Measurements from ENCODE around the gene COL17A1.

The COL17A1 gene

GRCh38 chr10:104034401-104035193 is 51.1 kb downstream of the COL17A1 start:
- DNase-seq (ENCODE audit: low read depth in 2 of 2, low spot score in 1 of 2): no peak

DNA sequence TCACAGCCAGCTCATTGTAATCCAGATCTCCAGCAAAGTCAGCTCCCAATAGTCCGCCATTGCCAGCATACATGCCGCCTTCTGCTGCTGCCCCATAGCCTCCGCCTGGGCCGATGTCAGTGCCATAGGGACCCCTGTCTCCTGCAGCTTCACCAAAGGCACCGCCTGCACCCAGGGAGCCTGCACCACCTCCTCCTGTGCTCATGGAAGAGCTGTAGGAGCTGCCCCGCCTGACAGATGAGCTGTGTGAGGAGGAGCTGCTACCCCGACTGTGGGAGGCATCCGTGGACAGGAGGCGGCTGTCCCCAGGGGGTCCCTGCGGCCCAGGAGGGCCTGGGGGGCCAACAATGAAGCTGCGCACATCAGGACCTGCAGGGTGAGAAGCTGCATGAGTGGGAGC is 51.7 kb downstream of the COL17A1 start:
- DNase-seq (ENCODE audit: low read depth in 2 of 2, low spot score in 1 of 2): no peak

DNA sequence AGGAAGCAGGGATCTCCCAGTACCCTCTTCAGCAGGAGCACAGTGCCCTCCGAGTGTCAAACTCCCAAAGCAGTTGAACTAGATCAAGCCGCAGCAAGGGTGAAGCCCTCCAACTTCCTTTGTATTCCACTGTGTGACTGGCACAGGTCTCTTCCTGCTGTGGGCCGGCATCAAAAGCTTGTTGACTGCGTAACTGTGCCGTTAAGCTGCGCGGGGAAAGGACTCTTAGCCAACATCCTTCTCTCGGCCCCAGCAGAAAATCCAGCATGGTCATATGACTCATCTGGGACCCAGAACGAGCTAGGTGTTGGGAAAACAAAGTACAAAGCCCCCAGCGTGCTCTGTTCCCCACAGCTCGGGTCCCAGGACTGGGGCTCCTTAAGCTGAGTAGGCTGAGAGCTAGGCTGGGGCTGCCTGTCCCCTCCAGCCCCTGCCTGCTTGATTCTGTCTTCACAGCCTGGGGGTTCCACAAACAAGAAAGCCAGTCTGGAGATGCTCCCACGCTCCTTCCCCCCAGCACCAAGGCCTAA is 52.2 kb downstream of the COL17A1 start:
- no peak for DNase-seq (ENCODE audit: low read depth in 2 of 2, low spot score in 1 of 2)

DNA sequence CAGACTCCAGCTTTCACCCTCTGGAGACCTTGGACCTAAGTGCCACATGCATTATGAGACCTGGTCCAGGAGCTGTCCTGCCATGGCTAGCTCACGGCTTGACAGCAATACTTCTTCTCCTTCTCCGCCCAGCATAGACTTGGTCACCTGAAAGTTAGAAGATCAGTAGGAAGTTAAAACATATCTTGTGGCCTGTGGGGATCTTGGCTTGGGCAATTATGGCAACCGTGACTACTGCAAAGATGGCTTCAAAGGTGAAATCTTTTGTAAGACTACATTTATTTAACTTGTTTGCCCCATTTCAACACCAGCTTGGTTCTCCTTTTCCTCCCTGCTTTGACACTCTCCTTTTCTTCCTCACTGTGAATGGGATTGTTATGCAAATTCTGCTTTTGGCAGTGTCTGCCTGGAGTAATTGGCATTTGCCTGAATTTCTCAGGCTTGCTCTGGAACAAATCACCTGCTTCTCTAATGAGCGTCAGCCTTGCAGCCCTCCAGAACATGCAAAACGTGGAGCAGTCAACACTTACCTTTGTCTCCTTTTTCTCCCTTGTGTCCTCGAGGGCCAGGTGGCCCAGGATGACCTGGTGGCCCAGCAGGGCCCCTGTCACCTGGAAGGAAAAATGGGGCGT is 53.4 kb downstream of the COL17A1 start:
- DNase-seq (ENCODE audit: low read depth in 2 of 2, low spot score in 1 of 2): no peak

- no peak for DNase-seq (ENCODE audit: low read depth in 2 of 2, low spot score in 1 of 2)
Observed at GRCh38 chr10:104031631-104032030, 54.0 kb downstream of the COL17A1 start.

GRCh38 chr10:104029521-104029860 is 56.2 kb downstream of the COL17A1 start:
- no peak for DNase-seq (ENCODE audit: low read depth in 2 of 2, low spot score in 1 of 2)

GRCh38 chr10:104028823-104029520 is 56.7 kb downstream of the COL17A1 start:
- DNase-seq (ENCODE audit: low read depth in 2 of 2, low spot score in 1 of 2): no peak

GRCh38 chr10:104028146-104028545 is 57.5 kb downstream of the COL17A1 start:
- no peak for DNase-seq (ENCODE audit: low read depth in 2 of 2, low spot score in 1 of 2)

DNA sequence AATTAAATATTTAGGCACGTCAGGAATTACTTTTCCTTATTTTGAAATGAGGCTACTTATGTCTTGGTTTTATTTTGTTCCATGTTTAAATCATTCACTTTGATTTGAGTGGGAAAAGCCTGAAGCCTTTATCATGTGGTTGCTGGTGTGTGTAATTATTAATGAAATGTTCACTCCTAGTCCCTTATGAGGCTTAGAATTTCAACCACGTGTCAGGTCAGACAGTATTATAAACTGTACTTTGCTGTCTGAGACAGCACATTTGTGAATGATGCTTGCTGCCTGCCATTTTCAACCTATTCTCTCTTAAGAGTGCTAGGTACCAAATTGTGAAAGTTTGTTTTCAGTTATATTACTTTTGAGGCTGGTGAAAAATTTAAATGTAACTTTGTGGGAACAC is 58.9 kb downstream of the COL17A1 start:
- no peak for DNase-seq (ENCODE audit: low read depth in 2 of 2, low spot score in 1 of 2)

DNA sequence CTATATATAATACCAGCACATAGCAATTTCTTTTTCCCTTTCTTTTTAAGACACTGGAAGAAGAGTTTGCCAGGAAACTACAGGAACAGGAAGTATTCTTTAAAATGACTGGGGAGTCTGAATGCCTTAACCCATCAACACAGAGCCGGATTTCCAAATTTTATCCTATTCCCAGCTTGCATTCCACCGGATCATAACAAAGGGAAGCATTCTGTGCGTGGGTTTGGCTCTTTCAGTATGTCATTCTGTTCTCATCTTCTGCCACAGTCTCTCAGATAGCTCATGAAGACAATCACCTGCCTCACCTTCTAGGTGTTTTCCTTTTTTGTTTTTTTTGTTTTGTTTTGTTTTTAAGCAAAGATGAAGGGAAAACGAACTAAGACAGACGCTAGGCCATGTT is 60.2 kb downstream of the COL17A1 start:
- no peak for DNase-seq (ENCODE audit: low read depth in 2 of 2, low spot score in 1 of 2)

GRCh38 chr10:104022026-104022425 is 63.7 kb downstream of the COL17A1 start:
- no peak for DNase-seq (ENCODE audit: low read depth in 2 of 2, low spot score in 1 of 2)

GRCh38 chr10:104021246-104021645 is 64.4 kb downstream of the COL17A1 start:
- DNase-seq (ENCODE audit: low read depth in 2 of 2, low spot score in 1 of 2): no peak

DNA sequence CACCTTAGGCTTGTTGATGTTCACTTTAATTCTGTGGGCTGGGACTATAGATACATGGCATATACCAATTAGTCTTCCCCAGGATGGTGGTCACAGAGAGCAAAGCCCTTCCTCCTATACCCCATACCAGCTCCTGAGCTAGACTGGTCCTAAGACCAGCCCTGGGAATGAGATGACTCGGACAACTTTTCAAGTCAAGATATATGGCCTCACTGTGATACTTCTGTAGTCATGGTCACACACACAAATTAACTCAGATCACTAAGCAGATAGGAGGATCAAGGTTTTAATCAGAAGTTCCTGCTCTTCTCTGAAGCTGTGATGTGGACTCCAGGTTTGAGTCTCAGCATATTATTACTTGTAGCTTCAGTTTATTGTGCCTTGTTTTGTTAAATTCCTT is 65.7 kb downstream of the COL17A1 start:
- no peak for DNase-seq (ENCODE audit: low read depth in 2 of 2, low spot score in 1 of 2)

- DNase-seq (ENCODE audit: low read depth in 2 of 2, low spot score in 1 of 2): no peak
Observed at GRCh38 chr10:104018471-104018870, 67.2 kb downstream of the COL17A1 start.

- DNase-seq (ENCODE audit: low read depth in 2 of 2, low spot score in 1 of 2): no peak
Observed at GRCh38 chr10:104016661-104017060, 69.0 kb downstream of the COL17A1 start.

- no peak for DNase-seq (ENCODE audit: low read depth in 2 of 2, low spot score in 1 of 2)
Observed at GRCh38 chr10:104014176-104014575, 71.5 kb downstream of the COL17A1 start.

GRCh38 chr10:104013489-104013888 is 72.2 kb downstream of the COL17A1 start:
- DNase-seq (ENCODE audit: low read depth in 2 of 2, low spot score in 1 of 2): no peak

DNA sequence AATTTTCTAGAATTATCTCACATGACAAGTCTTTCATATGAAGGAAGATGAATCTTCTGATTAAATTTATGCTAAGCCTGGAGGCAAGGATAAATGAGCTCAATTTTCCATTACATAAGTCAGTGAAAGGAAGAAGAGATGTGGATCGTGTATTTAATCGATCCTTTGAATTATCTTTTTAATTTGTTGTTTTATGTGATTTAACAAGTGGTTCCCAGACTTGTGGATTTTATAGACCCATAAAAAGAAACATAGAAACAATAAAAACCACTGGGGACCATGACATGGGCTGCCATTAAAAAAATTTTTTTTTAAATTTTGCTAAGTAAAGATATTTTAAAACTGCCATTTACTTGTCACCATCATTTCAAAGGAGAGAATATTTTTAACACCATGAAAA is 73.8 kb downstream of the COL17A1 start:
- DNase-seq (ENCODE audit: low read depth in 2 of 2, low spot score in 1 of 2): no peak

GRCh38 chr10:104005172-104005863 is 80.4 kb downstream of the COL17A1 start:
- DNase-seq (ENCODE audit: low read depth in 2 of 2, low spot score in 1 of 2): no peak

DNA sequence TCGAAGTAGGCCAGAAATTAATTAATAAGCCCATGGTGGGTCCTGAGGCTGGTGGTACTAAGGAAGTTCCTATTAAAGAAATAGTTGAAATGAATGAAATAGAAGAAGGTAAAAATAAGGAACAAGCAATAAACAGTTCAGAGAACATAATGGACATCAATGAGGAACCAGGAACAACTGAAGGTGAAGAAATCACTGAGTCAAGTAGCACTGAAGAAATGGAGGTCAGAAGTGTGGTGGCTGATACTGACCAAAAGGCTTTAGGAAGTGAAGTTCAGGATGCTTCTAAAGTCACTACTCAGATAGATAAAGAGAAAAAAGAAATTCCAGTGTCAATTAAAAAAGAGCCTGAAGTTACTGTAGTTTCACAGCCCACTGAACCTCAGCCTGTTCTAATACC is 82.8 kb downstream of the COL17A1 start:
- DNase-seq (ENCODE audit: low read depth in 2 of 2, low spot score in 1 of 2): no peak

DNA sequence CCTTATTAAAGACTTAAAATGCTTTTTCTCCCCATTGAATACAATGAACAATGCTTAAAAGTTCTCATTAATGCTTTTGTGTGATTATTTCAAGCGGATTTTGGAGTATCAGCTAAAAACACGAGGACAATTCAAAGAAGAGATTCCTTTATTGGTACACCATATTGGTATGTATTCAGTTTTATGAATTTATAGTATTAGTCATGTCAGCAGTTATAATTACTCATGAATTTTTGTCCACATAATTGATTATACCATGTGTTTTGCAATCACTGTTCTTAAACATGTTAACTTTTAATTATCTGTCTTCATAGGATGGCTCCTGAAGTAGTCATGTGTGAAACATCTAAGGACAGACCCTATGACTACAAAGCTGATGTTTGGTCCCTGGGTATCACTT is 86.9 kb downstream of the COL17A1 start:
- no peak for DNase-seq (ENCODE audit: low read depth in 2 of 2, low spot score in 1 of 2)

DNA sequence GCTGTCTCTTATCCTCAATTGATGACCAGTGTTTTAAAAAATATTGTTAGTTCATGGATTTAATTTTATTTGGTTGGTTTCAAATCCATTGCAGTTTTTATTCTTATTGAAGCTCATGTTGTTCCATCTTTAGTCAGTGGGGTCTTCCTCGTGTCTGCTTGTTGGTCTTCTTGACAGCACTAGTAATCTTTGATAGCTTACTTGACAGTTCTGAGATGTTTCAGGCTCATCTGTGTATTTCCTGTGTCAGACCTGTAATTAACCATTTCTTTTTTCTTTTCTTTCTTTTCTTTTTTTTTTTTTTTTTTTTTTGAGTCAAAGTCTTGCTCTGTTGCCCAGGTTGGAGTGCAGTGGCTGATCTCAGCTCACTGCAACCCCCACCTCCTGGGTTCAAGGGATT is 90.5 kb downstream of the COL17A1 start:
- DNase-seq (ENCODE audit: low read depth in 2 of 2, low spot score in 1 of 2): no peak
